Stimulated activated CD8-positive, alpha-beta memory T cell treated with anti-CD3 and anti-CD28 coated beads, Interleukin-15, amount 100 ng/mL, for 1 hour (primary cell): ENCODE results near the gene PCP4.

Experiments
- DNase-seq: peaks from one replicate; pipeline ENCODE4 v3.0.0-alpha.2; 2020; ENCODE audit warnings: low read depth

The PCP4 gene

GRCh38 chr21:39923476-39923875, 56.2 kb downstream of the PCP4 start:
- no peak for DNase-seq

GRCh38 chr21:39924577-39925308, 57.5 kb downstream of the PCP4 start:
- no peak for DNase-seq

GRCh38 chr21:39927304-39927886, 60.2 kb downstream of the PCP4 start:
- DNase-seq: no peak

- DNase-seq: no peak
Observed at GRCh38 chr21:39932335-39932734, 65.1 kb downstream of the PCP4 start.

DNA sequence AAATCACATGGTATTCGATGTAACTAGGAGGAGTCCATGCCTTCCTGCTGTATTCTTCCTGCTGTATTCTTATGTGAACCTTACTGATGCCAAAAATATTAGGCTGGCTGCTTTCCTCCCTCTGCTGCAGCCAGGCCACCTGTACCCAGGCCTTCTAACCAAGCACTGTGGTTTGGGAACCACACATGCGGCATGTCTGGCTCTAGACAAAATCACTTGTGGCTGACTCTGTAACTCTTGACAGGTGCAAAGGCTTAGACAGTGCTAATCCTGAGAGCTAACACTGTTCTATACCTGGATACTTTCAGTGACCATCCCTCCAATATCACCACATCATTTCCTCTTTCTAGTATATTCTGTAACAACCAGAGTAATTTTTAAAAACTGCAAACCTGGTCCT, 67.7 kb downstream of the PCP4 start:
- DNase-seq: no peak

DNA sequence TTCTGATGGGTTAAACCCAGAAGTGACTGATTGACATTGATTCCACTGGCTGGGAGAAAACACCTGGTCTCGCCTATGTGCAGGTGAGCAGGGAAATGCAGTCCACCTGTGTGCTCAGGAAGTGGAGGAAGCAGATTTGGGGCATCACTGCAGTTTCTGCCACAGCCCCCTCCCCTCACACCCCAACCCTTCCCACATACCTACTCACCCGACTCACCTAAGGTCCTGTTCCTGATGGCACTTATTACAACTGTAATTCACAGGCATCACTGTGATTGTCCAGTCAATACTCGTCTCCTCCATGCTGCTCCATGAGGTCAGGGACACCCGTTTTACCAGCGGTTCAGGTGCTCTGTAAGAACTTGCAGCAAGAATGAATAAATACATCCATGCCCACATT, 68.5 kb downstream of the PCP4 start:
- DNase-seq: no peak

- no peak for DNase-seq
Observed at GRCh38 chr21:39938086-39938625, 70.9 kb downstream of the PCP4 start.

DNA sequence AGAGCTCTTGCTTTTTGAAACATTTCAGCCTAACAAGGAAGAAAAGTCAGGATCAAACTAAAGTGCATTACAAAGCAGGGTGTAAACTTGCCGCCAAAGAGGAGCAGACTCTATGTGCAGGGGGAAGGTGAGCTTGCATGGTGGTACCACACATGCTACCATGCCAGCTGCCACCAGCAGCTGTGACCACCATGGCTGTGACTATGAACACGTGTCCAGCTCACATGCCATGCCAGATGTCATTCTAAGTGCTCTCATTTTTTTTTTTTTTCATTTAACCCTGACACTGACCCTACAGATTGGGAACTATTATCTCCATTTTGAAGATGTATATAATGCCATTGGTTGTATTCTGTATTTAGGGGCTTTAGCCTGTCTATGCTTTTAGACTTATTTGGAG, 79.0 kb downstream of the PCP4 start:
- no peak for DNase-seq

DNA sequence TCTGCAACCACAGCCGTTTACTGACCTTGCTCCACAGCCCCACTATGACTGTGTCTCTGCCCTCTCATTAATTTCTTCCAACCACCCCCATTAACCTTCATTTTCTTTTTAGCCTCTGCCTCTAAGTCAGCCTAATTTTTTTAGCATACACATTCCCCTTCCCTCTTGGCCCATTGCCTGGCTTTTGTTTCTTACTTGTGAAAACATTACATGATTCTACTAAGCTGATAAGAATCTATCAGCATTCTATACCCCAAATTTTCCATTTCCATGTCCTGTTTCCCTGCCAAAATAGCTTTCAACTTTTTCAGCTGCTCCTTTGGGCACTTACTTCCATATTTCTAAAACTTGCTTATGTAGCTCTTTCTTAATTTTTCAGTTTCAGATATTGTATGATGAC, 79.8 kb downstream of the PCP4 start:
- no peak for DNase-seq

- DNase-seq: no peak
Observed at GRCh38 chr21:39951183-39952101, 84.2 kb downstream of the PCP4 start.

DNA sequence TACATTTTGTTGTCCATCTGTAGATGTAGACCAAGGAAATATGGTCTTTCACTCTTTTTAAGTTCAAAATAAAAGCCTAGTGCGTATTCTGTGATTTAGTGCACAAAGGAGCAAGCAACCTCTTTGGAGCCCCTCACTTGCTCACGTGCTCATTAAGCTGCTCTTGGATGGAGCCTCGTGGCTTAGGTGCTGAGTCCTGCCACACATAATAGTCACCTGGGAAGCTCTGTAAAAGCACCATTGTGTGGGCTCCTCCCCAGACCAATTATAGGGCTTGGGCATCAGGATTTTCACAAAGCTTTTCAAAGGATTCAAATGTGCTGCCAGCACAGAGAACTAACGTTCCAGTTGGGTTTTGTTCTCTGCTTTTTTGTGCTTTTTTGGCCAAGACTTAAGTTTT, 85.0 kb downstream of the PCP4 start:
- no peak for DNase-seq

GRCh38 chr21:39954570-39954969, 87.3 kb downstream of the PCP4 start:
- DNase-seq: no peak

- DNase-seq: no peak
Observed at GRCh38 chr21:39955326-39955725, 88.1 kb downstream of the PCP4 start.

DNA sequence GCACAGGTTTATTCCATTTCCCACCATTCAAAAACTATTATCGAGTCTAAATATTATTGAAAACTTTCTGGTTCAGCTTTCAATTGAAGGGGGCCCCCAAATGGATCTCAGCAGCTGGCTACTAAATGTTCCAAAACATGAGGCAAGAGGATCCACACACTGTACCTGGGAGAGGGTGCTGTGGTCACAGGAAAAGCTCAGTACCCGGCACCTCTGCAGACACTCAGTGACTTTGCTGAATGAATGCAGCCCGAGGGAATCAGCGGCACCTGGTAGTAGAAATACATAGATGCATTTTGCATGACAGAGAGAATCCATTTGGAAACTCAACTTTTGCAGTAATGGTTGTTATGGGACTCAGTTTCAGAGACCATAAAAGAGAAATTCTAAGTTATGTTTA, 89.3 kb downstream of the PCP4 start:
- DNase-seq: no peak

DNA sequence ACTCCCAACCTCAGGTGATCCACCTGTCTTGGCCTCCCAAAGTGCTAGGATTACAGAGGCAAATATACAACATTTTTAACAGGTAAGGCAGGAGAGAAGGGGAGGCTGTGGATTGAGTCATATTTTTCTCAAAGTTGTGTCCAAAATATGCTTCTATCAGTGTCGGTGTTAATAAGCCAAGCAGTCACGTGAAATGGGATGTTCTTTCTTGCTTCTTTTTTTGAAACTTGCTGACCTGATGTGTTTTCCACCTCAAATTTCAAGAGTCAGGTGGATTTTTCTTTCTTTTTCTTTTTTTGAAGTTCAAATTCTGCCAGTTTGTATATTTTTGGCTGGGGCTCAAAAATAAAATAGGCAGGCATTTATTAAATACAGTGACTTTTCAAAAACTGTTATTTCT, 91.5 kb downstream of the PCP4 start:
- DNase-seq: no peak

DNA sequence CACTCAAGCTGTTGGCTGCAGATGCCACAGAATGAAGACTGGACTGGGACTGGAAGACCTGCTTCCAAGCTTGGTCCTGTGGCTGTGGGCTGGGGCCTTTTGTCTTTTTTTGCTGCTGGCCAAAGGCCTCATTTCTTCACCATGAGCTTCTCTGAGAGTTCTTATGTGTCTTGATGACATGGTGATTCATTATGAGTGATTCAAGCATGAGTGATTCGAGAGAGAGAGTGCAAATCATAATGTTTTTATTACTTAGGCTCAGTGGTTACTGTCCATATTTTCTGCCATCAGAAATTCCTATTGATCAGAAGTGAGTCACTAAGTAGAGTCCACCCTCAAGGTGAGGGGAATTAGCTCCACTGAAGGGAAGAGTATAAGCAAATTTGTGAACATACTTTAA, 94.0 kb downstream of the PCP4 start:
- DNase-seq: no peak

- no peak for DNase-seq
Observed at GRCh38 chr21:39965026-39965425, 97.8 kb downstream of the PCP4 start.

- DNase-seq: no peak
Observed at GRCh38 chr21:39966786-39967185, 99.5 kb downstream of the PCP4 start.

- no peak for DNase-seq
Observed at GRCh38 chr21:39968010-39968409, 100.8 kb downstream of the PCP4 start.

DNA sequence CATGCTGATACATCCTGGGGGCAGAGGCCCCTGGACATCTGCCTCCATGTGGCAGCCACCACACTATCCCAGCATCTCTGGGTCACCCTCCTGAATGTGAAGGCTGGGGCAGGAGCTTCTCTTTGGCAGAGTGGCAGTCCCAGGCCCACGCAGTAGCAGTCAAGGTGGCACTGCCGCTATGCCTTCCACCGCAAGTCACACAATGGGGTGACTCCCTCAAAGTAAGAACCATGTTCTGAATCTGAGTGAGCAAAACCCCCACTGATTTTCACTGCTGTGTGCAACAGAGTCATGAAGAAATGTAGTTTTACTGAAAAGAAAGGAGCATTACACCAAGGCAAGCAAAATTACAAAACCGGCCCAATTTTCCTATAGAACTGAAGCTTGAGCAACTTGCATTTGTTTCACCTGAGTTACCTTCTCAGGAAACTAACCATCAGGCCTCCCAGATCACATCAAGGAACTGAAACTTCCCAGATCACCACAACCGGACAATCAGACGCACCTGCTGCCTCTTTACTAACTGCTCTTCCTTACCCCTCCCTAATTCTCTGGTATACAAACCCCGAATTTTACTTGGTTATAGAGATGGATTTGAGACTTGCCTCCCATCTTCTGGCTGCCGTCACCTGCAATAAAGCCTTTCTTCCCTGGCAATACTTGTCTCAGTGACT, 102.6 kb downstream of the PCP4 start:
- DNase-seq: no peak

- DNase-seq: no peak
Observed at GRCh38 chr21:39971956-39972355, 104.7 kb downstream of the PCP4 start.

DNA sequence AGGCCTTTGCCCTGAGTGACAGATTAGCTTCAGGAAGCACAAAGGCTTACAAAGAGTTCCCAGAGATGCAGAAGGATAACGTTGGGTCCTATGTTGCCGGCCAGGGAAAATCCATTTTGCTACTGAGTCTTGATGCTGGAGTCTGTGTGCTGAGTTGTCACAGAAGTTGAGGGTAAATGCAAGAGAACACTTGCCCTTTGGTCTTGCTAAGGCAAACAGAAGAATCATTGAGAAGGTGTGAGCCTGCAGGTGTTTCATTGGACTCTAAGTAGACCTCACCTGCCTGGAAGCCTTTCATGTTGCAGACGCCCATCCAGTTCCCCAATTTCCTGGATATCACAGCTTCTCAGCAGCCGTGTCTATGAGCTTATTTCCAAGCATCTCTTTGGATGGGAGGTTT, 105.2 kb downstream of the PCP4 start:
- no peak for DNase-seq
